ENCODE results near the gene URAD.

GRCh38 chr13:27959976-27960361 is 28.5 kb downstream of the URAD start:
- no peak for TF ChIP-seq CTCF (IDR thresholded peaks at IDR 0.05; ENCODE audit: low read depth, low read length)
- TF ChIP-seq EZH2phosphoT487 (IDR thresholded peaks at IDR 0.05; ENCODE audit: low read depth), result no peak
